NT2/D1 (cell line): ENCODE data around the gene GNB5.

Source experiments
- SUZ12 ChIP-seq: IDR thresholded peaks from 2 replicates; pipeline ENCODE4 v1.6.1; 2011; ENCODE audit not compliant: insufficient read length, insufficient read depth; ENCODE audit errors: extremely low read depth
- ZNF274 ChIP-seq: IDR thresholded peaks from 2 replicates; pipeline ENCODE4 v1.6.1; 2011; ENCODE audit warnings: mild to moderate bottlenecking, low read depth, low read length

DNA sequence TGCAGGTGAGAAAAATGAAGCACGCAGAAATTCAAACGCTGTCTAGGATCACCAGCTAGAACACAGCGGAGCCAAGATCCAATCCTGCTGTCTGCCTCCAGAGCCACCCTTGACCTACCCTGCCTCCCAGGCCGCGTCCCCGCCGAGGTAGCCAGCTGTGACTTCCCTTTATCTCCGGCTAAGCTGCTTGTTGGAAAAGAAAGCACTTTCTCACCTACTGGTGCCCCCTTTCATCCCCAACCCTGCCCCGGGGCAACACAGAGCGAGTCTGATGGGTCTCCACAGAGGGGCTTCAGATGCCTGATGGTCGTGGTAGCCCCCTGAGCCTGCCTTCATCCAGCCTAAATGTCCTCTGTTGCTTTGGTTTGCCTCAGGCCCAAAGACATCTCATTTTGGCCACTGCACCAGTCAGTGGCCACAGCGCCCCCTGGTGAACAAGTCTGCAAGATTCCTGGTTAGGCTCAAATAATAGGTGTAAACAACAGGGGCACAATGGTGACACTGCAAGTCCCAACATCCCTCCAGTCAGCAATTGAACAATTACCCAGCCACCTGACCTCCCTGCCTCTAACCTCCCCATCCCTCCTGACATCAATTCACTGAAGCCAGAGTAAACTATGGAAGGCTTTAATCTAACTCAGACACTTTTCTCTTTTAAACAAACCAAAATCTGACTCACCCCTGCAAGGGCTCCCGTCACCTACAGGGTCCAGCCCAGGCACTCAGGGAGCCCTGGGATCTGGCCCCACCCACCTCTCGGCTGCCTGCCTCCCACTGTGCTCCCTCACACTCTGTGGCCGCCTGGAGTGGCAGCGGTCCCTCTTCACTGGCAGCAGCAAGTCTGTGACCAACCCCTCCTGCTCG is 51.4 kb downstream of the GNB5 start:
- TF ChIP-seq ZNF274 (no peak), SUZ12 (no peak)
